ENCODE results near the gene CKAP5.

DNA sequence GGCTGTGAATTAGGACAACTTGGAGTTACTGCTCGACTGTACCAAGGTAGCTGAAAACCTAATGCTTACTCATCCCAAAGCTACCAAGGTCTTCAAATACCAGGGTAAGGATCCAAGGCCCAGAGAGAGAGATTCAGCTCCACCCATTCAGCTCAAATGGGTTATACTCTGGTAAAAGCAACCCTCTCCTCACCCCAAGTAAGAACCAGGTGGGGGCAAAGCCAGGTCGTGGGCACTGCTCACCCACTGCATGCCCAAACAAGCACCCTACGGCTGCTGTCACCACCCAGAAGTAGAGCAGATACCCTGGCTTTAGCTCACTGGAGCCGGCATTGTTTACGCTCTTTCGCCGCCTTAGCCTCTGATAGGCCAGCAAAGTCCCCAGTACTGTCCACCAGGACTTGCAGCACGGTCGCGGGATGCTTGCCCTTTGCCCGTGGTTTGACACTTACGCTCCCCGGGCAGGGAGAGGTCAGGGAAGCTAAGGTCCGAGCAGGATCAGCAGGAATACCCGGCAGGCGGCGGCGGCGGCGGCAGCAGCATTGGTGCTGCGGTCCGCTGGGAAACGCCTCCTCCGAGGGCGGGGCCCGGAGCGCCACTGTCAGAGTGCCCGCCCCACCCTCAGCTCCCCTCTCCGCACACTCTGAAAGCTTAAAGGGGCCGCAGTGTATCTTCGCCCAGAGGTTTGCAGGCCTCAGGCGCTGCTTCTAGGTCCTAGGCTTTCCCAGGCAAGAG lies 19.6 kb downstream of the CKAP5 start:
- TF ChIP-seq, protein P1, sequence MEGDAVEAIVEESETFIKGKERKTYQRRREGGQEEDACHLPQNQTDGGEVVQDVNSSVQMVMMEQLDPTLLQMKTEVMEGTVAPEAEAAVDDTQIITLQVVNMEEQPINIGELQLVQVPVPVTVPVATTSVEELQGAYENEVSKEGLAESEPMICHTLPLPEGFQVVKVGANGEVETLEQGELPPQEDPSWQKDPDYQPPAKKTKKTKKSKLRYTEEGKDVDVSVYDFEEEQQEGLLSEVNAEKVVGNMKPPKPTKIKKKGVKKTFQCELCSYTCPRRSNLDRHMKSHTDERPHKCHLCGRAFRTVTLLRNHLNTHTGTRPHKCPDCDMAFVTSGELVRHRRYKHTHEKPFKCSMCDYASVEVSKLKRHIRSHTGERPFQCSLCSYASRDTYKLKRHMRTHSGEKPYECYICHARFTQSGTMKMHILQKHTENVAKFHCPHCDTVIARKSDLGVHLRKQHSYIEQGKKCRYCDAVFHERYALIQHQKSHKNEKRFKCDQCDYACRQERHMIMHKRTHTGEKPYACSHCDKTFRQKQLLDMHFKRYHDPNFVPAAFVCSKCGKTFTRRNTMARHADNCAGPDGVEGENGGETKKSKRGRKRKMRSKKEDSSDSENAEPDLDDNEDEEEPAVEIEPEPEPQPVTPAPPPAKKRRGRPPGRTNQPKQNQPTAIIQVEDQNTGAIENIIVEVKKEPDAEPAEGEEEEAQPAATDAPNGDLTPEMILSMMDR (conservative IDR thresholded peaks at IDR 0.05 in 1 of 2, IDR thresholded peaks at IDR 0.05 in 1 of 2; ENCODE audit: low read depth in 1 of 2, low read length in 2 of 2), result no peak
- TF ChIP-seq EZH2 (IDR thresholded peaks at IDR 0.05; ENCODE audit: low read length, missing control alignments), result no peak

All from fibroblast of lung (primary cell).